ENCODE results near the gene HNRNPL. TPM values are rescaled to one million over a fixed set of nuclear protein-coding genes. Genes with fewer than 3 reads are reported as not detected.
"Not testable (repeated sequence)": the region's sequence is repeated elsewhere in the genome, so short reads cannot be mapped to it uniquely, and the experiment has no call there.

The HNRNPL gene
- total RNA-seq, 1 experiment from 2014 or later = 443 TPM

DNA sequence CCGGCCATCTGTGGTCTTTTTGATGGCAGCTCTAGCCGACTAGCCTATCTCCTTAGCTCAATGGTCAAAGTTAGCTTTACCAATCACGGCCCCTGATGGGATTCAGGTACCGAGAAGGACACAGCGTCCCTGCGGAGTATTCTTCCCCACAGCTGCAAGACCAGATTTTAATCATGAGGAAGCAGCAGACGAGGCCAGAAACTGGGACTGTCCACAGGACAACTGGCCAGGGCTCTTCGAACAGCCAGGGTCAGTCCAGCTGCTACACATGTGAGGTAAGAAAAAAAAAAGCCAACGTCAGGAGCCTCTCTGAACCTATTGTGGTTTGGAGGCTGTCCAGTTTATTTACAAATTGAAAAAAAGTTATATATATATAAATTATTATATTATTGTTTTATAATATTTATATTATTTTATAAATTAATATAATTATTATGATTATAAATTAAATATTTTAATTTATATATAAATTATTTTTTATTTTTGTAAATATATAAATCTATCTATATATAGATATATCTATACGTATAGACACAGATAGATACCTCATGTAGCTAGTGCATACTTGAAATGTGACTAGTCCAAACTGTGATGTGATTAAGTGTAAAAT lies 17.5 kb upstream of the HNRNPL start:
- Histone ChIP-seq H3K27me3 (replicated peaks; ENCODE audit: control insufficient read depth, insufficient read depth, low read length) (no peaks in the 10 kb centered on the region), H3K4me3 (ENCODE audit: low read depth, low read length) (no peak overlapping the region), H3K36me3 (ENCODE audit: control insufficient read depth, insufficient read depth, low read length) (no peaks in the 10 kb centered on the region), H3K9me3 (no peaks in the 10 kb centered on the region), H3K4me1 (peaks cover 6% of the 10 kb centered on the region)
- POLR2A ChIA-PET = interaction anchor here (0.6 kb wide), 1 partner anchor 16 kb away, joined by 5 read pairs; no protein-coding TSS in a partner anchor
- CTCF ChIA-PET = interaction anchor here (0.5 kb wide), 1 partner anchor 18 kb away, joined by 3 read pairs; no protein-coding TSS in a partner anchor
- DNase-seq = no peak
- no peak for TF ChIP-seq CTCF (IDR thresholded peaks at IDR 0.05; ENCODE audit: insufficient read depth in 1 of 2, low read depth in 1 of 2, low read length in 1 of 2, severe bottlenecking in 1 of 2, unreplicated experiment in 1 of 2)
- BruUV-seq (replicated peaks) = no TSS peak
- intact Hi-C loops (cut with micrococcal nuclease; ENCODE audit: unreplicated experiment) = no loop called here
- no peaks in the 10 kb centered on the region for H3K27me3 Mint-ChIP-seq (ENCODE audit: insufficient read depth, unreplicated experiment)
- no peaks in the 10 kb centered on the region for H3K9me3 Mint-ChIP-seq (ENCODE audit: unreplicated experiment)
- H3K36me3 Mint-ChIP-seq (ENCODE audit: insufficient read depth, unreplicated experiment) = no peaks in the 10 kb centered on the region
- peaks cover 5% of the 10 kb centered on the region for H3K4me1 Mint-ChIP-seq (ENCODE audit: low read depth, unreplicated experiment)
- H3K4me3 Mint-ChIP-seq (ENCODE audit: unreplicated experiment) = no peak overlapping the region
- H3K27ac Mint-ChIP-seq (ENCODE audit: unreplicated experiment) = no peak overlapping the region

GRCh38 chr19:38862321-38863059 lies 12.7 kb upstream of the HNRNPL start:
- no peak for DNase-seq
- ChIA-PET CTCF (interaction anchor here (0.5 to 1.2 kb wide), 3 partner anchors 25 to 139 kb away, joined by 3 to 8 read pairs (median 4); no protein-coding TSS in a partner anchor), POLR2A (interaction anchor here (1.3 kb wide), 1 partner anchor 13 kb away, joined by 3 read pairs; no protein-coding TSS in a partner anchor)
- no TSS peak for BruUV-seq (replicated peaks)
- Mint-ChIP-seq H3K9me3 (ENCODE audit: unreplicated experiment) (no peaks in the 10 kb centered on the region), H3K27ac (ENCODE audit: unreplicated experiment) (peak overlapping the region; percentile 46), H3K4me1 (ENCODE audit: low read depth, unreplicated experiment) (peaks cover 30% of the 10 kb centered on the region), H3K4me3 (ENCODE audit: unreplicated experiment) (no peak overlapping the region), H3K27me3 (ENCODE audit: insufficient read depth, unreplicated experiment) (no peaks in the 10 kb centered on the region), H3K36me3 (ENCODE audit: insufficient read depth, unreplicated experiment) (peaks cover 5% of the 10 kb centered on the region)
- no peak for TF ChIP-seq CTCF (IDR thresholded peaks at IDR 0.05; ENCODE audit: insufficient read depth in 1 of 2, low read depth in 1 of 2, low read length in 1 of 2, severe bottlenecking in 1 of 2, unreplicated experiment in 1 of 2)
- H3K27me3 ChIP-seq (replicated peaks; ENCODE audit: control insufficient read depth, insufficient read depth, low read length) = no peaks in the 10 kb centered on the region
- no peaks in the 10 kb centered on the region for H3K9me3 ChIP-seq
- intact Hi-C loops (cut with micrococcal nuclease; ENCODE audit: unreplicated experiment) = no loop called here
- H3K36me3 ChIP-seq (ENCODE audit: control insufficient read depth, insufficient read depth, low read length) = no peaks in the 10 kb centered on the region
- H3K4me3 ChIP-seq (ENCODE audit: low read depth, low read length) = no peak overlapping the region
- H3K4me1 ChIP-seq = peaks cover 42% of the 10 kb centered on the region

DNA sequence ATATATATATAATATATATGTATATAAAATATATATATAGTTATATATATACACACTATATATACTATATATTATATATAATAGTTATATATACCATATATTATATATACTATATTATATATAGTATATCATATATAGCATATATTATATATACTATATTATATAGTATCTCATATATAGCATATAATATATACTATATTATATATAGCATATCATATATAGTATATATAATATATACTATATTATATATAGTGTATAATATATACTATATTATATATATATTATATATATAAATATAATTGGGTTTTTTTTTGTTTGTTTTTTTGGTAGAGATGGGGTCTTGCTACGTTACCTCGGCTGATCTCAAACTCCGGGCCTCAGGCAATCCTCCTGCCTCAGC lies 11.6 kb upstream of the HNRNPL start:
- Histone ChIP-seq H3K4me1 (peaks cover 47% of the 10 kb centered on the region), H3K27me3 (replicated peaks; ENCODE audit: control insufficient read depth, insufficient read depth, low read length) (no peaks in the 10 kb centered on the region), H3K4me3 (ENCODE audit: low read depth, low read length) (no peak overlapping the region), H3K36me3 (ENCODE audit: control insufficient read depth, insufficient read depth, low read length) (no peaks in the 10 kb centered on the region), H3K9me3 (no peaks in the 10 kb centered on the region)
- Mint-ChIP-seq H3K4me1 (ENCODE audit: low read depth, unreplicated experiment) (peaks cover 39% of the 10 kb centered on the region), H3K27ac (ENCODE audit: unreplicated experiment) (no peak overlapping the region), H3K36me3 (ENCODE audit: insufficient read depth, unreplicated experiment) (peaks cover 14% of the 10 kb centered on the region), H3K27me3 (ENCODE audit: insufficient read depth, unreplicated experiment) (no peaks in the 10 kb centered on the region), H3K9me3 (ENCODE audit: unreplicated experiment) (no peaks in the 10 kb centered on the region), H3K4me3 (ENCODE audit: unreplicated experiment) (no peak overlapping the region)
- CTCF ChIA-PET = interaction anchor here (0.6 to 1.6 kb wide), 2 partner anchors 69 to 353 kb away, joined by 3 to 7 read pairs; partner anchors contain the start of genes MRPS12 and SARS2
- no peak for TF ChIP-seq CTCF (IDR thresholded peaks at IDR 0.05; ENCODE audit: insufficient read depth in 1 of 2, low read depth in 1 of 2, low read length in 1 of 2, severe bottlenecking in 1 of 2, unreplicated experiment in 1 of 2)
- BruUV-seq (replicated peaks) = no TSS peak
- POLR2A ChIA-PET = interaction anchor here (0.6 to 0.7 kb wide), 2 partner anchors 12 to 113 kb away, joined by 5 to 6 read pairs; no protein-coding TSS in a partner anchor
- intact Hi-C loops (cut with micrococcal nuclease; ENCODE audit: unreplicated experiment) = no loop called here
- DNase-seq = no peak

DNA sequence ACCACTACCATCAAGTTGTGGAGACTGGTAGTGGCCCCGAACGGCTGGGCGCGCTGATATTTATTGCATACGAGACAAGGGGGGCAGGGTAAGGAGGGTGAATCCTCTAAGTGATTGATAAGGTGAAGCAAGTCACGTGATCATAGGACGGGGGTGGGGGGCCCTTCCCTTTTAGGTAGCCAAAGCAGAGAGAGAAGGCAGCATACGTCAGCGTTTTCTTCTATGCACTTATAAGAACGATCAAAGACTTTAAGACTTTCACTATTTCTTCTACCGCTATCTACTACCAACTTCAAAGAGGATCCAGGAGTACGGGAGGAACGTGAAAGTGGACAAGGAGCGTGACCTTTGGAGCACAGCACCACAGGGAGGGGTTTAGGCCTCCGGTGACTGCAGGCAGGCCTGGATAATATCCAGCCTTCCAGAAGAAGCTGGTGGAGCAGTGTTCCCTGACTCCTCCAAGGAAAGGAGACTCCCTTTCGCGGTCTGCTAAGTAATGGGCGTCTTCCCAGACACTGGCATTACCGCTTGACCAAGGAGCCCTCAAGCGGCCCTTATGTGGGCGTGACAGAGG lies 9.9 kb upstream of the HNRNPL start:
- BruUV-seq (replicated peaks); H3K9me3 ChIP-seq; H3K9me3 Mint-ChIP-seq (ENCODE audit: unreplicated experiment); H3K27me3 ChIP-seq (replicated peaks; ENCODE audit: control insufficient read depth, insufficient read depth, low read length); intact Hi-C loops (cut with micrococcal nuclease; ENCODE audit: unreplicated experiment); H3K27me3 Mint-ChIP-seq (ENCODE audit: insufficient read depth, unreplicated experiment); H3K36me3 ChIP-seq (ENCODE audit: control insufficient read depth, insufficient read depth, low read length): not testable (repeated sequence)
- DNase-seq = peak; percentile 74 to 88
- H3K4me1 Mint-ChIP-seq (ENCODE audit: low read depth, unreplicated experiment) = peaks cover 39% of the 10 kb centered on the region
- ChIA-PET POLR2A (interaction anchor here (0.6 kb wide), 2 partner anchors 11 to 1422 kb away, joined by 3 read pairs; no protein-coding TSS in a partner anchor), CTCF (interaction anchor here (1.1 to 1.6 kb wide), 2 partner anchors 28 to 71 kb away, joined by 3 to 7 read pairs; partner anchors contain the start of genes MRPS12 and SARS2)
- peak overlapping the region; percentile 44 for H3K4me3 Mint-ChIP-seq (ENCODE audit: unreplicated experiment)
- H3K4me3 ChIP-seq (ENCODE audit: low read depth, low read length) = peak overlapping the region; percentile 15
- H3K27ac Mint-ChIP-seq (ENCODE audit: unreplicated experiment) = peak overlapping the region; percentile 34
- peaks cover 14% of the 10 kb centered on the region for H3K36me3 Mint-ChIP-seq (ENCODE audit: insufficient read depth, unreplicated experiment)
- peaks cover 47% of the 10 kb centered on the region for H3K4me1 ChIP-seq

Measured in Caco-2 (cell line).